HG03469 (cell line): Measurements from ENCODE around the gene PHF2.
"Not testable (repeated sequence)": the region's sequence is repeated elsewhere in the genome, so short reads cannot be mapped to it uniquely, and the experiment has no call there.

ENCODE experiments used
- ATAC-seq: cut with Tn5 transposase; IDR thresholded peaks from one replicate; pipeline ENCODE4 v1.9.1; 2021; ENCODE audit warnings: mild to moderate bottlenecking, moderate library complexity, moderate number of reproducible peaks; ENCODE audit not compliant: unreplicated experiment

Gene PHF2

GRCh38 chr9:93662952-93663572 is 86.7 kb downstream of the PHF2 start:
- ATAC-seq = no peak

- no peak for ATAC-seq
Measured at GRCh38 chr9:93663877-93664548, 87.6 kb downstream of the PHF2 start.

- no peak for ATAC-seq
Measured at GRCh38 chr9:93664549-93665120, 88.3 kb downstream of the PHF2 start.

- ATAC-seq = no peak
Measured at GRCh38 chr9:93665128-93665636, 88.8 kb downstream of the PHF2 start.

- ATAC-seq = no peak
Measured at GRCh38 chr9:93665637-93666438, 89.5 kb downstream of the PHF2 start.

GRCh38 chr9:93666439-93666784 is 90.0 kb downstream of the PHF2 start:
- ATAC-seq = not testable (repeated sequence)

- ATAC-seq = no peak
Measured at GRCh38 chr9:93667006-93667405, 90.6 kb downstream of the PHF2 start.

- ATAC-seq = no peak
Measured at GRCh38 chr9:93667627-93668026, 91.2 kb downstream of the PHF2 start.

GRCh38 chr9:93668261-93668871 is 92.0 kb downstream of the PHF2 start:
- no peak for ATAC-seq

- no peak for ATAC-seq
Measured at GRCh38 chr9:93669116-93669957, 93.0 kb downstream of the PHF2 start.

- ATAC-seq = no peak
Measured at GRCh38 chr9:93669958-93670207, 93.5 kb downstream of the PHF2 start.

- no peak for ATAC-seq
Measured at GRCh38 chr9:93670208-93671019, 94.0 kb downstream of the PHF2 start.

GRCh38 chr9:93671020-93671338 is 94.6 kb downstream of the PHF2 start:
- ATAC-seq = no peak

- ATAC-seq = not testable (repeated sequence)
Measured at GRCh38 chr9:93672330-93673020, 96.1 kb downstream of the PHF2 start.

GRCh38 chr9:93673021-93673838 is 96.8 kb downstream of the PHF2 start:
- no peak for ATAC-seq

GRCh38 chr9:93673839-93674334 is 97.5 kb downstream of the PHF2 start:
- no peak for ATAC-seq

- no peak for ATAC-seq
Measured at GRCh38 chr9:93674580-93675335, 98.4 kb downstream of the PHF2 start.
